NCI-H2171 treated with DMSO at 0.1 percent for 48 hours (cell line): Measurements from ENCODE around the gene CES2.
"Not testable (repeated sequence)": the region's sequence is repeated elsewhere in the genome, so short reads cannot be mapped to it uniquely, and the experiment has no call there.

Experiments
- DNase-seq: peaks from one replicate; lab custom pipeline; 2025; lab: John Stamatoyannopoulos, UW

Gene CES2

GRCh38 chr16:66955363-66956153 is 20.2 kb downstream of the CES2 start:
- not testable (repeated sequence) for DNase-seq

- not testable (repeated sequence) for DNase-seq
These were observed 20.8 kb downstream of the CES2 start for GRCh38 chr16:66956154-66956457.

- DNase-seq, result peak; percentile 21
These were observed 23.8 kb downstream of the CES2 start for GRCh38 chr16:66958857-66959703.

DNA sequence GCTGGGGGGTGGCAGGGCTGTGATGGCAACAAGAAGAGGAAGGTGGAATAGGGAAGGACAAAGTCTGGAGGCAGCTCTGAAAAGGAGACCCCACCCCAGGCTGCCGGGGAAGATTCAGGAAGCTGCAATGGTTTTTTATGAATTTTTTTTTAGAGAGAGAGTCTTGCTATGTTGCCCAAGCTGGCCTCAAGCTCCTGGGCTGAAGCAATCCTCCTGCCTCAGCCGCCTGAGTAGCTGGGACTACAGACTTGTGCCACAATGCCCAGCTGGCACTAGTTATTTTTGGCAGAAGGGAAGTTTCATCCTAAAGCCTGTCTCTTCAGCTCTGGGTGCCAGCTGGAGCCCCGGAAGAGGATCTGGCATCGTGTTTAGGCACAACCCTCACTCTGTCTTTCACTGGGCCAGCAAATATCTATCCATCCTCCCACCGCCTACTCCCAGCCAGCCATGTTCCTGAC is 24.4 kb downstream of the CES2 start:
- peak; percentile 43 for DNase-seq

DNA sequence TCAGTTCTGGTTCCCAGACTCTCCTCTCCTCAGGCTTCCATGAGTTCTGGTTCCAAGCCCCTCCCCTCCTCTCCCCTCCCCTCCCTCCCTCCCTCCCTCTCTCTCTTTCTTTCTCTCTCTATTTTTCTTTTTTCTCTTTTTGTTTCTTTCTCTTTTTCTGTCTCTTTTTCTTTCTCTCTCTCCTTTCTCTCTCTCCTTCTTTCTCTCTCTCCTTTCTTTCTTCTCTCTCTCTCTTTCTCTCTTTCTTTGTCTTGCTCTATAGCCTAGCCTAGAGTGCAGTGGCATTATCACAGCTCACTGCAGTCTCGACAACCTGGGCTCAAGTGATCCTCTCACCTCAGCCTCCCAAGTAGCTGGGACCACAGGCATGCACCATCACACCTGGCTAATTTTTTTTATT is 25.0 kb downstream of the CES2 start:
- no peak for DNase-seq

- DNase-seq, result peak; percentile 48
These were observed 25.9 kb downstream of the CES2 start, which contains the start of gene CES3 for GRCh38 chr16:66961065-66961744. Gene CES3, plus strand, starts transcription at chr16:66961266. Its CDS starts 42 bp downstream, at chr16:66961308.

DNA sequence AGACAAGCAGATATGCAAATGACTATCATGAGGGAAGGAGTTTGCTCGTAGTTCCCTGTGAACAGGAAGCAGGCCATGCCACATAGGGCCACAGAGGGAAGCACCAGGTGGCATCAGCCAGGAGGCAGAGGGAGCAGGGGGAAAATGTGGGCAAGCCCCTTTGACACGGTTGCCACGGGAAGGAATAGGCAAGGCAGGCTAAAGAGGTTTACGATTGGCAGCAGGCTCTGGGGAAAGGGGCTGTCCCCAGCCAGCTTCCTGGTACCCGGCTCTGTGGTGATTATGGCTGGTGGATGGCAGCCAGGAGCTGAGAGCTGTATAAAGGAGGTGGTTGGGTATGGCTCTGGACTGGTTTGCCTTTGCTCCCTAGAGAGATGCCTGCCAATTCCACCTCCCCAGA is 26.6 kb downstream of the CES2 start:
- peak; percentile 33 for DNase-seq

DNA sequence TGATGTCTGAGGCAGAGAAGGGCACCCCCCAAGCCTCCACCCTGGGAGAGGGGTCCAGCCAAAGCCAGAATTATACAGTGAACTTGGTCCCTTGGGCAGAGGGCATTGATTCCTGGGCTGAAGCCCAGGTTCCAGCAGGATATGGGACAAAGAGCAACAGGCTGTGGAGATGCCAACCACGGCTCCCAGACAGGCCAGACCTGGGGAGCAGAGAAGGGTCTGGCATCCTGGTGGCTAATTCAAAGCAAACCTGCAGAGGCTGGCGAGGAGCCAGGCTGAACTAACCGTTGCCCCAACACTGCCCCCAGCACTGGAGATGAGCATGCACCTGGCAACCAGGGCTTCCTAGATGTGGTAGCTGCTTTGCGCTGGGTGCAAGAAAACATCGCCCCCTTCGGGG is 28.7 kb downstream of the CES2 start:
- no peak for DNase-seq

- DNase-seq, result no peak
These were observed 33.5 kb downstream of the CES2 start for GRCh38 chr16:66968847-66969246.

GRCh38 chr16:66970775-66971720 is 35.7 kb downstream of the CES2 start:
- DNase-seq, result no peak

DNA sequence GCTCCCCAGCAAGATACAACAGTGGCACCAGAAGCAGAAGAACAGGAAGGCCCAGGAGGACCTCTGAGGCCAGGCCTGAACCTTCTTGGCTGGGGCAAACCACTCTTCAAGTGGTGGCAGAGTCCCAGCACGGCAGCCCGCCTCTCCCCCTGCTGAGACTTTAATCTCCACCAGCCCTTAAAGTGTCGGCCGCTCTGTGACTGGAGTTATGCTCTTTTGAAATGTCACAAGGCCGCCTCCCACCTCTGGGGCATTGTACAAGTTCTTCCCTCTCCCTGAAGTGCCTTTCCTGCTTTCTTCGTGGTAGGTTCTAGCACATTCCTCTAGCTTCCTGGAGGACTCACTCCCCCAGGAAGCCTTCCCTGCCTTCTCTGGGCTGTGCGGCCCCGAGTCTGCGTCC is 37.7 kb downstream of the CES2 start:
- no peak for DNase-seq

GRCh38 chr16:66973716-66974115 is 38.4 kb downstream of the CES2 start:
- DNase-seq, result no peak

- not testable (repeated sequence) for DNase-seq
These were observed 39.0 kb downstream of the CES2 start for GRCh38 chr16:66974156-66974931.

- DNase-seq, result not testable (repeated sequence)
These were observed 39.6 kb downstream of the CES2 start for GRCh38 chr16:66974932-66975246.

DNA sequence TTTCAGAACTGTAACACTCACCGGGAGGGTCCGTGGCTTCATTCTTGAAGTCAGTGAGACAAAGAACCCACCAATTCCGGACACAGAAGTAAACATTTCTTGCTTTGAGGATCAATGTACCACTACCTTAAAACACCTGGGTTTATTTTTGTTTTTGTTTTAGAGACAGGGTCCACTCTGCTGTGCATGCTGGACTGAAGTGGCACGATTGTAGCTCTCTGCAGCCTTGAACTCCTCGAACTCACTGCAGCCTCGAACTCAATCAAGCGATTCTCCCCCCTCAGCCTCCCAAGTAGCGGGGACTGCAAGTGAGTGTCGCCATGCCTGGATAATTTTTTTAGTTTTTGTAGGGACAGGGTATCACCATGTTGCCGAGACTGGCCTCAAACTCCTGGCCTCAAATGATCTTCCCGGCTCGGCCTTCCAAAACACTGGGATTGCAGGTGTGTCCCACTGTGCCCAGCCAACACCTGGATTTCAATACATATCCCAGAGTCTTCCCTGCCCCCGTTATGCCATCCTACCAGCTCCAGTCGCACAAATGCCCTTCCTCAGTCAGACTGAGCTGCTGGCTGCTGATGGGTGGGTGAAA is 40.1 kb downstream of the CES2 start:
- no peak for DNase-seq

GRCh38 chr16:66976746-66977145 is 41.4 kb downstream of the CES2 start:
- no peak for DNase-seq

DNA sequence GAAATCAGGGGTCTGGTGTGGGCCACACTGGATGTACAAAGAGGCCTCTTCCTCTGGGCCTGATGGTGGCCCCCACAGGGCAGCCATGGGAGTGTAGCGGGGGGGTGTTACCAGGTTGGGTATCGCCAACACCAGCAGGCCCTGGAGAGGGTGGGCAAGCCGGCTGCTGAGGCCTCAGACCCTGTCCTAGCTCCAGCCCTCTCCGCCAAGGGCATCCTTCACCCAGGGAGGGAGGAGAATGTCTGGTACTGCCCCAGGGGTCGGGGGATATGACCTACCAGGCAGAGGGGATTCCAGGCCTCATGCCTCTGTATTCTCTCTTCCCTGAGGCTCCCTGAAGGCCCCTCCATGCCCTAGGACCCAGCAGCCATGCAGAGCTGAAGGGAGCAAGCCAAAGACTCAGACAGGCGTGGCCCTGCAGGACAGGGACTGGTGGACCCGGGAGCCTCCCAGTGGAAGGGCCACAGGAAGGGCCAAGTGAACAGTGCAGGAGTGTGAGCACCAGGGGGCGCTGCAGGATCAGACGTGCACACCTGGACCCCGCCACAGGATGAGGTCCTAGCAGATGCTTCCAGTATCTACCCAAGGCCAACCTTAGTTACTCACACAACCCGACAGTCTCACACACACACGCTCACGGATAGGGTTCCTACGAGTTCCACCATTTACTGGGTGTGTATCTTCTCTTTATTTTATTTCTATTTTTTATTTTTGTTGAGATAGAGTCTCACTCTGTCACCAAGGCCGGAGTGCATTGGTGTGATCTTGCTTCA is 42.2 kb downstream of the CES2 start:
- DNase-seq, result peak; percentile 88

GRCh38 chr16:66979011-66979717 is 43.8 kb downstream of the CES2 start:
- no peak for DNase-seq

GRCh38 chr16:66983033-66983432 is 47.7 kb downstream of the CES2 start:
- DNase-seq, result no peak
